GM19467 (cell line): Measurements from ENCODE around the gene CNOT11.
A peak's percentile ranks its signal among the peaks of the same experiment; 100 is the strongest.

Experiments
- ATAC-seq: cut with Tn5 transposase; IDR thresholded peaks from one replicate; pipeline ENCODE4 v1.9.1; 2021; ENCODE audit warnings: mild to moderate bottlenecking, moderate library complexity; ENCODE audit not compliant: unreplicated experiment

Gene CNOT11

DNA sequence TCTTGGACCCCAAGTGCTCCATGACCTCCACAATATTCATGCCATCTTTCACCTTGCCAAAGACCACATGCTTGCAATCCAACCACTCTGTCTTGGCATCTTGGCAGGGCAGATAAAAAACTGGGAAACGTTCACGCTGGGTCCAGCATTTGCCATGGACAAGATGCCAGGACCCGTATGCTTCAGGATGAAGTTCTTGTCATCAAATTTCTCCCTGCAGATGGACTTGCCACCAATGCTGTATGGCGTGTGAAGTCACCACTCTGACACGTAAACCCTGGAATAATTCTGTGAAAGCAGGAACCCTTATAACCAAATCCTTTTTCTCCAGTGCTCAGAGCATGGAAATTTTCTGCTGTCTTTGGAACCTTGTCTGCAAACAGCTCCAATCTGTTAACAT, 21.5 kb downstream of the CNOT11 start:
- ATAC-seq, result no peak

DNA sequence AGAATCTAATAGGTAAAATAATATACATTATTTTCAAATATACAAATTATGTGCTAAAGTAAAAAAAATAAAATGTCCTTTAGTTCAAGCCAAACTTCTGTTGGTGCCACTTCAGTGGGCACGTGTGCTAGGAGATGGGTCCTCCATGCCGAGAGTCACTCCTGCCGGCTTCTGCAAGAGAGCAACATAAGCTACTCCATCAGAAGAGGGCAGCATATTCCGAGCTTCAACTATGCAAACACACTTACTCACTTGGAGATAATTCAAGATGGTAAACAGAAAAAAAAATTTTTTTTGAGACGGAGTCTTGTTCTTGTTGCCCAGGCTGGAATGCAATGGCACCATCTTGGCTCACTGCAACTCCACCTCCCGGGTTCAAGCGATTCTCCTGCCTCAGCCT, 24.4 kb downstream of the CNOT11 start:
- ATAC-seq, result no peak

DNA sequence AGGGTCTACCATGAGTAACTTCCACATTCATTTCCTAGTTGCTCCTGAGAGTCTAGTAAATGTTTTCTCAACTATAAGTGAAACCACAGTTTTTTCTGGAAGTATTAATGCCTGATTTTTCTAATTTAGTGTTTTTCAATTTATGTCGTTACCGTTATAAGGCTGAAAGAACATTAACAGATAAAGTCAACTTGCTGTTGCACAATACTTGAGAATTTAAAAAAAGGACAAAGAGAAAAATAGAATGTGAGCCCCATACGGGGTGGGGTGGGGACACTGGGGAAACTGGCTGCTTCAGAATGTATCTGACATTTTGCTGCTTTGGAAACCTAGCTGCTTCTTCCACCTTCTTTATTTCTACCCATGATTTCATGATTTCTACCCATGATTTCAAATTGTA, 26.2 kb downstream of the CNOT11 start:
- ATAC-seq, result no peak

DNA sequence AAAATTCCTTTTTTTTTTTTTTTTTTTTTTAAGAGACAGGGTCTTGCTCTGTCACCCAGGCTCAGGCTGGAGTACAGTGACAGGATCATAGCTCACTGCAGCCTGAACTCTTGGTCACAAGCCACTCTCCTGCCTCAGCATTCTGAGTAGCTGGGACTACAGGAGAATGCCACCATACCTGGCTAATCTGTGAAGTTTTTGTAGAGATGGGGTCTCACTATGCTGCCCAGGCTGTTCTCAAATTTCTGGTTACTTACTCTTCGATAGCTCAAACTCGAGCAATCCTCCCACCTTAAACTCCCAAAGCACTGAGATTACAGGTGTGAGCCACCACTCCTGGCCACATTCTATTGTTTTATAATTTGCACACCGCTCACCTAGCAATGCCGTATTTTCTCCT, 28.8 kb downstream of the CNOT11 start:
- ATAC-seq, result no peak

DNA sequence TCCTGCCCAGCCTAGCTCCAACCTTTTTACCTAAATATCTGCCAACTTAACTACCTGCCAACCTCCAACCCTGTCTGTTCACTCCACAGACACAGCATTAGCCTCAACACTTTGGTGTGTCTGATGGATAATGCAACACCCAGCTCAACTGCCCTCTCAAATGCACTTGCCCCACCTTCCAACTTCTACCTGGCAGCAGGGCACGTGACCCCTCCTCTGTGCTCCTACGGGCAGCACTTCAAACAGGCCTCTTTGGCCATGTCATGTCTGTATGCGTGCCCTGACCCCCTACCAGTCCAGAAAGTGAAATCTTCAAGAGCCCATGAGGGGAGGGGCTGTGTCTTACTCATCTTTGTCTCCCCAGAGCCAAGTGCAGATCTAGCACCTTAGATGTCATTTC, 30.3 kb downstream of the CNOT11 start:
- no peak for ATAC-seq

DNA sequence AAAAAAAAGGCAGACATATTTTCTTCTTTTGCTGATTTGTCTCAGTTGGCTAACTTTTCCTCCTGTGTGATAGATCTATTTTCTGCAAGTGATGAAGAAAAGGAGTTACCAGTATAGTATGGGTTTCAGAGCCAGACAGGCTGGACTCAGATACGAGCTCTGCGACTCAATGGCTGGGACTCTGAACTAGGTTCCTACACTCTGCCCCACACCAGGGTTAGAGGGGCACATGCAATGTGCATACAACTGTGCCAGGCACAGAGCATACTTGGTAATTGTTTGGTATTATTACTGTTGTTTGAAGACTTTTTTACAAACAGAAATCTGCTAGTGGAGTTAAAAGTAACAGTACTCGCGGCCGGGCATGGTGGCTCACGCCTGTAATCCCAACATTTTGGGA, 34.0 kb downstream of the CNOT11 start:
- no peak for ATAC-seq

DNA sequence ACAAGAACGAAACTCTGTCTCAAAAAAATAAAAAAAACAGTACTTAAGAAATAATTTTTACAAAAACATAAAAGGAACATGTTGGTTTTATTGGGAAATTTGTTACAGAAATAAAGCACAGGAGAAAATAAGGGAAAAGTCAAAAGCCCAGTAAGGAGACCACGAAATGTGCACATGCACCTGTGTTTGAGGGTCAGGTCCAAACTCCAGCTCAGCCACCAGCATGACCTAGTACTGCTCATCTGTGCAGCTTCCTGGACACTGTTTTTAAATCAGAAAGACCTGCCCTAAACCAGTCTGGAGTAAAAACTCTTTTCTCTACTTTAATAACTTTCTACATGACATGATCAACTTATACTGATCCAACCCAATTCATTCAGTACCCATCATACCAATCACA, 34.6 kb downstream of the CNOT11 start:
- ATAC-seq, result no peak

DNA sequence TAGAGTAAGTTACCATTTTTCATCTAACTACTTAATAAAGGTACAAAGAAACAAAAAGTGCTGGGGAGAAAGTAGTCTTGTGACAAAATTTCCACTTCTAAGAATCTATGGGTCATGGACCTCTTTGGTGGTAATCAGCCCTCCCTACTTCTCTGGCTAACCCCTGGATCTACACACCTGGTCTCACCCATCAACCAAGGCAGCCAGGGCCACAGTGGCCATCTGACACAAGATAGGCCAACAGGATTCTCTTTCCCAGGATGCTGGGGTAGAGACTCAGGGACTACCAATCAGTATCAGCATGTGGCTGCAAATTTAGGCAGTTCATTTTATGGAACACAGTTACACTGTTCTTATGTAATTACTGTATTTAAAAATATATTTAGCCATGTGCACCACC, 38.0 kb downstream of the CNOT11 start:
- no peak for ATAC-seq

DNA sequence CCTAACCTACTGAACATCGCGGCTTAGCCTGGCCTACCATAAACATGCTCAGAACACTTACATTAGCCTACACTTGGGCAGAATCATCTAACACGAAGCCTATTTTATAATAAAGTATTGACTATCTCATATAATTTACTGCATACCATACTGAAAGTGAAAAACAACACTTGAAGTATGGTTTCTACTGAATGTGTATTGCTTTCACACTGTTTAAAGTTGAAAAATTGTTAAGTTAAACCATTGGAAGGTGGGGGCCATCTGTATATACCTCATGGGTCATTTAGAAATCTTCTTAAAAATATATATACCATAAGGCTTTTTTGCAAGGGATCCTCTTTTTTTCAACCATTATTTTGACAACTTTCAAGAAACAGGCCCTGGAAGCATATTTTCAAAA, 39.3 kb downstream of the CNOT11 start:
- ATAC-seq, result no peak

DNA sequence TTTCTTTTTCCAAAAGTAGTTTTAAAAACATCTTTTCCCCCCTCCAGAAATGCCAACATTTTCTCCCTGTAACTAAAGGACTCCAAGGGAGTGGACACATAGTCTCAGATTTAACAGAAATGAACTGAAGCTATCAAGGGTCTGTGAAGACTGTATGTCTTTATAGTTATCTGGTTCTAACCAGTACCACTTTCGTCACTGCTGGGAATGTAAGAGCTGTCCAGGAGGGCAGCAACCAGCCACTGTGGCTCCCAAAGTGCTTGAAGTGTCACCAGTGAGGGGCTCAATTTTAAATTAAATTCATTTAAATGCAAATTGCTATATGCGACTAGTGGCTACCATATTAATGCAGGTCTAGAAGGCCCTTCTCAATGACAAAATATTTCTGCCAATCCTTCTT, 40.9 kb downstream of the CNOT11 start:
- no peak for ATAC-seq

DNA sequence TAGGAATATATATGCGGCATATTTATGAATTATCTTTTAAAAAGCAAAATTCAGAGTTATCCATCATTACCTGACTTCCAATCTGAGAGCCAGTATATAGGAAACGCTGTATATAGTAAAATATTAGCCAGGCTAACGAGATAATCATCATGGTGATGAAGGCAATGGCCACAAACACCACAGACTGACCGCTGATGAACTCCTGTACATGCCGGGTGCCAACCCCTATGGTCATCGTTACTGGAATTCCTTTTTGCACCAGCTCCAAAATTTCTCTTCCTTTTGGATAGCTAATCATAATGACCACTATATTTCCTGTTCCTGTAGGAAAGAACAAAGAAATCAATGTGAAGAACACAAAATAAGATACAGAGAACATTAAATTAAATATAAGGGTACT, 42.2 kb downstream of the CNOT11 start:
- ATAC-seq, result no peak

DNA sequence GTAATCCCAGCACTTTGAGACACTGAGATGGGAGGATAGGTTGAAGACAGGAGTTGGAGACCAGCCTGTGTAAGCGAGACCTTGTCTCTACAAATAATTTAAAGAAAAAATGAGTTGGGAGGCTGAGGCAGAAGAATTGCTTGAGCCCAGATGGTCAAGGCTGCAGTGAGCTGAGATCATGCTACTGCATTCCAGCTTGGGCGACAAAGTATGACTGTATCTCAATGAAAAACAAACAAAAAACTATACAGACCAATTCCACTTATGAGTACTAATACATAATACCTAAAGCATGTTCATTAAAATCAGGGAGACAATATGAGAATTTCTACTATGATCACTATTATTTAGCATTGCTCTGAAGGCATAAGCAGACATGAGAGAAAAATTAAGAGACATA, 43.2 kb downstream of the CNOT11 start:
- no peak for ATAC-seq

DNA sequence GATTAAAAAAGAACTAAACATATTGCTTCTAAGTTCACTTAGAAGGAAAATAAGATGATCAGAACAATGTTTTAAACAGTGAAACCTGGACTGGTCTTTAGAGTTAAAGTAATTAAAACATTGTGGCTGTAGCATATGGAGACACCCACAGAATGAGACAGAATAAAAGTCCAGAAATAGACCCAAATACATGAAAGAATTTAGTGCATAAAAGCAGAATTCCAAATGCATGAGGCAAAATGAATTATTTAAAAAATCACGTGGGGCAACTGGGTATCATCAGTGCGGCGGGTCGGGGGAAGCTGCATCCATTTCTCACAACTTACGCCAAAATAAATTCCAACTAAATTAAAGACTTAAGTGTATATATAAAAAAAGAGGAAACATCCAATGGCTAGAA, 43.7 kb downstream of the CNOT11 start:
- ATAC-seq, result no peak

DNA sequence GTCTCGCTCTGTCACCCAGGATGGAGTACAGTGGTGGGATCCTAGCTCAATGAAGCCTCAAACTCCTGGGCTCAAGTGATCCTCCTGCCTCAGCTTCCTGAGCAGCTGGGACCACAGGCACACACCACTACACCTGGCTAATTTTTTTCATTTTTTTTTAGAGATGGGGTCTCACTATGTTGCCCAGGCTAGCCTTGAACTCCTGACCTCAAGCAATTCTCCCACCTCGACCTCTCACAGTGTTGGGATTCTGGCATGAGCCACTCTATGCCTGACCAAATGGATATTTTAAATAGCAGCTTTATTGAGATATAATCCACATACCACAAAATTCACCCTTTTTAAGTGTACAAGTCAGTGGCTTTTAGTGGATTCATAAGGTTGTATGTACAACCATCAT, 44.7 kb downstream of the CNOT11 start:
- ATAC-seq, result no peak

DNA sequence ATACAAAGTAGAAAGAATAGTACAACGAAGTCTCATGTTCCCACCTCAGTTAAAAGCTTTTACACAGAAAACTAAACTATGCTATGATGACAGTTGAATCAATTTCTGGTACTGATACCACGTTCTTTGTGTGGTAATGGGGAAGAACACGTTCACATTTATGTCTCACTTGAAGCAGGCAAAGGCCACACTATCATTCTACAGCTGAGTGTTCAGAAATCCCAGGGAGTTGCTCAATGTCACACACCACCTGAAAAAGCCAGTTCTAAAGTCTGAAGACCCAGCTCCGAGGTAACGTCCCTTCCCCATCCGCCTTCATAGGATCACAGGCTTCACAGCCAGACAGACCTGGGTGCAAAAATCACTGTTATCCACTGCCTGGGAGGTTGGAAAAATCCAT, 46.9 kb downstream of the CNOT11 start:
- no peak for ATAC-seq

DNA sequence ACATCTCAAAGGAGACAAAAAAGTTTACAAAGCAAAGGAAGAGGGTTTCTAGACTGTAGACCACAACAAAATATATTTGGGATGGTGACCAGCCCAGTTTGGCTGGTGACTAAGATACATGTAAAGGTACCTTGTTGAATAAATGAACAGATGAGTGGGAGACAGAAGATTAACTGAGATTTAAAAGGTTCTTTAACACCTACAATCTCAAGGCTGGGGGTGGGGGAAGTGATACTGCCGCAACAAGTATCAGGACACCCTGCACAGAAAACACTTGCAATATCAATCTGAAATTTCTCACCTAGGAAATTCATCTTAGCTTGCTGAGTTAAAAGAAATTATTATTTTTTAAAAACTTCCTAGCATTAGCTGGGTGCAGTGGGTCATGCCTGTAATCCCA, 47.5 kb downstream of the CNOT11 start:
- no peak for ATAC-seq

DNA sequence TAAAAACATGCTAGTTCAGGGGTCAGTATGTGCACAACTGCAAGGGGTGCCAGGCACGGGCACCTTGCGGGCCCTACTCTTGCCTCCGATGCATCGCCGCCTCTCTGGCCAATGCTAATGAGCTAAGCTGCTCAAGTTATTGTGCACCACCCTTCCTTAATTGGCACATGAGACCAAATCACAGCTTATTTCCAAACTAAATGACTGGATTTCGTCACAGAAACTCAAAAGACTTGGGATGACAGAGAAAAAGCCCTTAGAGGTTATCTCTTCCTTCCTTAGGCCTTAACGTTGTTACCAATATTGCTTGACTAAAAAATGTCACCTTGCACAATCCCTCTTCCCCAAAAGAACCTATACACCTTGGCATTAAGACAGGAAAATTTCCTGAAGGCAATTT, 48.1 kb downstream of the CNOT11 start:
- no peak for ATAC-seq

DNA sequence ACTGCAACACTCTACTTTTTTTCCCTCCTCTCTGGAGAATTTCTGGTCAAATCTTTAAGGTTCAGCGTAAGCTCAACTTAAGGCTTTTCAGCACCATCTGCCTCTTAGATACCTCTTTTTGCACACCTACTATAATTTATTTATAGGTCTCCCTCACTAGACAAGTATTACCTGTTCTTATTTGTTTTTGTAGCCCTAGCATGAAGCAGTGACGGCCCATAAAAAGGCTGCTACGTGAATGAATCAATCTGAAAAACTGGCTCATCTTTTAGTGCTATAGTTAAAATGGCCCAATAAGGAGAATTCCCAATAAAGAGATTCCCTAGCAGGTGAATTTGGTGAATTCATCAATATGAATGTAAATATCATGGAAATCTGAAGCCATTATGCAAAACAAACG, 49.3 kb downstream of the CNOT11 start:
- no peak for ATAC-seq

DNA sequence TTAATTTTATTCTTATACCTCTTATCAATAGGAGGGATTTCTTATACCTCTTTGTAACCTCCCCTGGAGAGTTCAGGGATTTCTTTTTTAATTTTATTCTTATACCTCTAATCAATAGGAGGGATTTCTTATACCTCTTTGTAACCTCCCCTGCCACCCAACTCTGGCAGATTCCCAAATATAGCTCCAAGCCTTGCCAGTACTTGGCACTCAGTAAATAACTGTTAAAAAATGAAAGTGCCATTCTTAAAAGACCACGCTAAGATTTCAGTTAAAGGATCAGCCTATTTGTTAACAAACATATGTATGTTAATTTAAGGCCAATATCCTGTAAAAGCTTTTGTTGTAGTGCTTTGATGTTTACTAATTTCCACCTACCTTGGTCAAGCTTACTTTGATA, 51.0 kb downstream of the CNOT11 start:
- no peak for ATAC-seq

DNA sequence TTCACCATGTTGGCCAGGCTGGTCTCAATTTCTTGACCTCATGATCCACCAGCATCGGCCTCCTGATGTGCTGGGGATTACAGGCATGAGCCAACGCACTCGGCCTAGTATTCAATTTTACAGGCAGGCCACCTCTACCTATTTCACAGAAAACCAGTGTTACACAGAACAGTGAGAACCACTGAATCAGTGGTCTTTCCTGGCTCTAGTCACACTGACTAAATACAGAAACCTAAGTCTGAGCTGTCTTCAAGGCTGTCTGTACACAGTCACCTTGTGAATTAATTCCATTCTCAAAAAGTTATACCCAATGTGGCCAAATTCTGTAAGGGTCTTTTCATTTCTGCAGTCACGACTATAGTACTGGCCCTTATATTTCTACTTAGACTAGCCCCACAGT, 52.3 kb downstream of the CNOT11 start:
- ATAC-seq, result no peak

DNA sequence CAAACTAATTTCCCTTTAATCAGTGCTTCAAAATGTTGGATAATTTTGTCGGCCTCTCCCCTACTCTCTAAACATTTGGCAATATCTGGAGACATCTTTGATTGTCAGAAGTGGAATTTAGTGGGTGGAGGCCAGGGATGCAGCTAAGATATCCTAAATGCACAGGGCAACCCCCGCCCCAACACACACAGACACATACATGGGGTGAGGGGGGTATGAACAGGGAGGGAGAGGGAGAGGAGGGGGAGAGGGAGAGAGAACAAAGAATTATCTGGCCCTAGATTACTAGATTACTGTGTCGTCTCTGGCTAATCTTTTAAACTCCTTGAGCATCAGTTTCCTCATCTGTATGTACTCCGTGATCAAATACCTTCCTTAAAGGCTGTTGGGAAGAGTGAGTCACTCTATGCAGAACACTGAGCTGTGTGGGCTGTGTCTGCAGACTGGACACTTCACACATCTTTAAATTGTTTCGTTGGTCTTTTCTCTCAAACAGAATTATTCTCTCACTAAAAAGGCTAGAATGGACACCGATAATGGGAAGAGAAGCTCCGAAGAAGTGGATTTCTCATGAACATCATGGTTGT, 52.9 kb downstream of the CNOT11 start:
- ATAC-seq, result no peak

DNA sequence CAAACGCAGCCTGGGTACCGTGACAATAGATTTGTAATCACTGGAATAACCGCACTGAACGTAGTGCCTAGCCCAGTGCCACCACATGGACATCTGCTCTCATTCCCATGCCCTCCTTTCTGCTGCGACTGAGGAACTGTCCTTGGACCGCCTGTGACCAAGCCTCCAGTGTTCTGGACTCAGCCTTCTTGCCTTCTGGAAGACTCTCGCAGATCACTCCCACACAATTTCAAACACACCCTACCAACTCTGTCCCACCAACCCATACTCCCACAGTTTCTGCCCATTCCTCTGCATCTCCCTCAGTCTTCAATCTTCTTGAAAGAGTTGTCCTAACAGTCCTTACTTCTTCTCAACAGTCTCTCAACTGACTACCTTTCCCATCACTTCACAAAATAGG, 53.7 kb downstream of the CNOT11 start:
- peak; percentile 5 for ATAC-seq

DNA sequence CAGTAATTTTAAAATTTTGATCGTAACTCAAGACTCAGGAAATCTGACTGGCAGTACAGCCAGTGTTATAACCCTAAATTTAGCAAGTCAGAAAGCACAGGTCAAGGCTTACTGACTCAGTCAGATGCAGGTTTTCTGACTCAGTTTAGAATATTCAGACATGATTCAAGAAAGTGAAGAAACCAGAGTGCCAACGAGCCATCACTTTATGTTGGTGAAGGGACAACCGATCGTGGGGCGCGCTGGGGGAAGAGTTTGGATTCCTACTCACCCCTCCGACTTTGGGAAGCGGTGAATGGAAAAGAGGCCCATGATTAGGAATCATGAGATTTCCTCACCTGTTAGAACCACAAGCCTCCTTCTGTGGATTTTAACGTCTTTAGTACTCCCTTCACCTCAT, 54.8 kb downstream of the CNOT11 start:
- ATAC-seq, result no peak

DNA sequence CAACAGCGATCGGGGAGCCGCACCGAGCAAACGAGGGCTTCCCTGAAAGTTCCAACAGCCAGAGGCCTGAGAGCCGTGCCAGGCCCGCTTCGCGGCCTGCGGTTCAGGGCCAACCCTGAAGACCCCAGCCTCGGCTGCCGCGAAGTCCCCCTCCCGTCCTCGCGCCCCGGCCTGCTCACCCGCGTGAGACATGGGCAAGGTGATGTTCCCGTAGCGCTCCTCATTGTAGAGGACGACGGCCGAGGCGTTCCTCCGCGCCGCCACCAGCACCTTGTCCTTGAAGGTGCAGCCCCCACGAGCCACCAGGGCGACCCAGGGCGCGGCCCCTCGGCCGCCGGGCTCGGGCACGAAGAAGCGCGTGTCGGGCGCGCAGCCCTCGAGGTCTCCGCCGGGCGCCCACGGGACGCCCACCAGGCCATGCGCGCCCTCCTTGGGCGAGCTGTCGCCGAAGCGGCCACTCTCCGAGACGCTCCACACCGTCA, 55.3 kb downstream of the CNOT11 start:
- peak; percentile 10 for ATAC-seq
